Calu3 (cell line): ENCODE results near the gene DNAJB13. TPM values are rescaled to one million over a fixed set of nuclear protein-coding genes. Genes with fewer than 3 reads are reported as not detected.

Source experiments
- BruUV-seq: library from RNA; stranded (reverse); fragments of 400-500 nt; replicated peaks from 2 replicates; lab custom pipeline; 2021; lab: Mats Ljungman, UMichigan
- CTCF ChIA-PET: fragments of 300-600 bp; sonication (Branson Sonifier 250); formaldehyde crosslinking; loops from one replicate; lab custom pipeline; 2022; ENCODE audit warnings: antibody characterized with exemption; lab: Charles Lee
- DNase-seq: peaks from one replicate; pipeline ENCODE4 v3.0.0; 2022
- H3K27ac Mint-ChIP-seq: one replicate; pipeline ENCODE4 v1.8.0; 2022; ENCODE audit warnings: mixed read lengths; ENCODE audit not compliant: unreplicated experiment
- H3K27me3 Mint-ChIP-seq: one replicate; pipeline ENCODE4 v1.8.0; 2022; ENCODE audit warnings: mixed read lengths; ENCODE audit not compliant: unreplicated experiment
- H3K36me3 Mint-ChIP-seq: one replicate; pipeline ENCODE4 v1.8.0; 2022; ENCODE audit warnings: mild to moderate bottlenecking, moderate library complexity, mixed read lengths; ENCODE audit not compliant: insufficient read depth, unreplicated experiment
- H3K4me1 Mint-ChIP-seq: one replicate; pipeline ENCODE4 v1.8.0; 2022; ENCODE audit warnings: mild to moderate bottlenecking, low read depth, mixed read lengths; ENCODE audit not compliant: unreplicated experiment
- H3K4me3 Mint-ChIP-seq: one replicate; pipeline ENCODE4 v1.8.0; 2022; ENCODE audit warnings: mild to moderate bottlenecking, low read depth, moderate library complexity, mixed read lengths; ENCODE audit not compliant: unreplicated experiment
- H3K9me3 Mint-ChIP-seq: one replicate; pipeline ENCODE4 v1.8.0; 2022; ENCODE audit warnings: low read depth, mixed read lengths; ENCODE audit not compliant: unreplicated experiment
- intact Hi-C: fragments of 100-400 bp; cut with micrococcal nuclease; formaldehyde crosslinking; loops from one replicate; pipeline ENCODE4 v1.10.0; 2022; ENCODE audit not compliant: unreplicated experiment
- total RNA-seq: library from RNA; stranded (reverse); gene quantifications from 2 replicates; pipeline ENCODE4 v1.2.3, GENCODE V29; 2022
- TF ChIP-seq, protein P1 (sequence below): fragments of 200-600 bp; IDR thresholded peaks from one replicate; pipeline ENCODE4 v1.8.0; 2022; ENCODE audit warnings: antibody characterized with exemption; ENCODE audit not compliant: unreplicated experiment

Gene DNAJB13
- total RNA-seq, 1 experiment from 2014 or later = 0.50 TPM

DNA sequence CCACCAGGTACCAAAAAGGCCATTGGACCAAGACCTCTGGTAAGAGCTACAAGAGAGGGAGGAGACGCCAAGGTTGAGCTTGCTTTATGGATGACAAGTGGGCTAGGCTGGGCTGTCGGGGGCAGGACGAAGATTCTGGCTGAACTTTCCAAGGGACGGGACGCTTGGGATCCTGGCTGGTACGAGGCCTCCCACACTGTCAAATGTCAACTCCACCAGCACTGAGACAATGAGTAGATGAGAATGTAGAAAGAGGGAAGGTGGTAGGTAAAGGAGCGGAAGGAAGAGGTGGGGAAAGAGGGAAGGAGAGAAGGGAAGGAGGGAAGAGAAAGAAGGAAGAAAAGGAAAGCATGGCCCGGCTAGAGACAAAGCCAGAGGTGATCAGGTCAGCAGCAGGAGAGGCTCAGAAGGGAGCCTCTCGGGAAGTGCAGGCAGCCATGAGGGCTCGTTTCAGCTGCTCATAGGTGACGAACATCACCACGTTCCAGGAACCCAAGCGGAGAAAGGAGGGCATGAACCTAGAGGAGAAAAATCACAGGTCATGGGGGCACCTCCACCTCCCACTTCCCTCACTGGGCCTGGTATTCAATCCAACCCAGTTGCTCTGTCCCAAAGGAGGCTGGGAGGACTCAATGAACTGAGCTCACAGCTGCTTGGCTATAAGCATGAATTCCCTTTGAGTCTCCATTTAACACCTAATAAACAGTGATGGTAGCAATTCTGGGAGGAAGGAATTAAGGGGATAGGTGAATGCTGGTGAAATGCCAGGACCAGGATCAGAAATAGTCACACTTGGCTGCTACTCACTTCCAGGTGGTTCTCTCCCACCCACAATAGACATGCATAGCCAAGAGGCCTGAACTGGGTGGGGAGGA lies 24.0 kb downstream of the DNAJB13 start:
- no peak overlapping the region for H3K27ac Mint-ChIP-seq
- CTCF ChIA-PET = interaction anchor here (0.6 kb wide), 1 partner anchor 63 kb away, joined by 4 read pairs; no protein-coding TSS in a partner anchor
- no peak for DNase-seq
- no peaks in the 10 kb centered on the region for H3K27me3 Mint-ChIP-seq
- TF ChIP-seq, protein P1, sequence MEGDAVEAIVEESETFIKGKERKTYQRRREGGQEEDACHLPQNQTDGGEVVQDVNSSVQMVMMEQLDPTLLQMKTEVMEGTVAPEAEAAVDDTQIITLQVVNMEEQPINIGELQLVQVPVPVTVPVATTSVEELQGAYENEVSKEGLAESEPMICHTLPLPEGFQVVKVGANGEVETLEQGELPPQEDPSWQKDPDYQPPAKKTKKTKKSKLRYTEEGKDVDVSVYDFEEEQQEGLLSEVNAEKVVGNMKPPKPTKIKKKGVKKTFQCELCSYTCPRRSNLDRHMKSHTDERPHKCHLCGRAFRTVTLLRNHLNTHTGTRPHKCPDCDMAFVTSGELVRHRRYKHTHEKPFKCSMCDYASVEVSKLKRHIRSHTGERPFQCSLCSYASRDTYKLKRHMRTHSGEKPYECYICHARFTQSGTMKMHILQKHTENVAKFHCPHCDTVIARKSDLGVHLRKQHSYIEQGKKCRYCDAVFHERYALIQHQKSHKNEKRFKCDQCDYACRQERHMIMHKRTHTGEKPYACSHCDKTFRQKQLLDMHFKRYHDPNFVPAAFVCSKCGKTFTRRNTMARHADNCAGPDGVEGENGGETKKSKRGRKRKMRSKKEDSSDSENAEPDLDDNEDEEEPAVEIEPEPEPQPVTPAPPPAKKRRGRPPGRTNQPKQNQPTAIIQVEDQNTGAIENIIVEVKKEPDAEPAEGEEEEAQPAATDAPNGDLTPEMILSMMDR = no peak
- H3K9me3 Mint-ChIP-seq = no peaks in the 10 kb centered on the region
- H3K4me1 Mint-ChIP-seq = no peaks in the 10 kb centered on the region
- no TSS peak for BruUV-seq
- peaks cover 5% of the 10 kb centered on the region for H3K36me3 Mint-ChIP-seq
- intact Hi-C loops = no loop called here
- H3K4me3 Mint-ChIP-seq = no peak overlapping the region

DNA sequence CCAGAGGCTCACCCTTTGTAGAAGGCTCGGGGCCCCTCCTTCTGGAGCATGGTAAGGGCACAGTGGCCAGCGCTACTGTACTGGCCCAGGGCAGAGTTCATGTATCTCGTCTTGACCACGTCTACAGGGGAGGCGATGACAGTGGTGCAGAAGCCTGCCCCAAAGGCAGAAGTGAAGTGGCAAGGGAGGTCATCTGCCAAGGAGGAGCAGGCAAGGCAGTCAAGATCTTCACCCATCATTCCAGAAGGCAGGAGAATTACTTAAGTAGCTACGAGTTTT lies 24.6 kb downstream of the DNAJB13 start:
- Mint-ChIP-seq H3K27ac (no peak overlapping the region), H3K27me3 (no peaks in the 10 kb centered on the region), H3K36me3 (peaks cover 9% of the 10 kb centered on the region), H3K9me3 (no peaks in the 10 kb centered on the region), H3K4me1 (no peaks in the 10 kb centered on the region), H3K4me3 (no peak overlapping the region)
- CTCF ChIA-PET = interaction anchor here (0.6 kb wide), 1 partner anchor 62 kb away, joined by 4 read pairs; no protein-coding TSS in a partner anchor
- intact Hi-C loops = no loop called here
- no peak for DNase-seq
- no TSS peak for BruUV-seq
- TF ChIP-seq, protein P1 = no peak

DNA sequence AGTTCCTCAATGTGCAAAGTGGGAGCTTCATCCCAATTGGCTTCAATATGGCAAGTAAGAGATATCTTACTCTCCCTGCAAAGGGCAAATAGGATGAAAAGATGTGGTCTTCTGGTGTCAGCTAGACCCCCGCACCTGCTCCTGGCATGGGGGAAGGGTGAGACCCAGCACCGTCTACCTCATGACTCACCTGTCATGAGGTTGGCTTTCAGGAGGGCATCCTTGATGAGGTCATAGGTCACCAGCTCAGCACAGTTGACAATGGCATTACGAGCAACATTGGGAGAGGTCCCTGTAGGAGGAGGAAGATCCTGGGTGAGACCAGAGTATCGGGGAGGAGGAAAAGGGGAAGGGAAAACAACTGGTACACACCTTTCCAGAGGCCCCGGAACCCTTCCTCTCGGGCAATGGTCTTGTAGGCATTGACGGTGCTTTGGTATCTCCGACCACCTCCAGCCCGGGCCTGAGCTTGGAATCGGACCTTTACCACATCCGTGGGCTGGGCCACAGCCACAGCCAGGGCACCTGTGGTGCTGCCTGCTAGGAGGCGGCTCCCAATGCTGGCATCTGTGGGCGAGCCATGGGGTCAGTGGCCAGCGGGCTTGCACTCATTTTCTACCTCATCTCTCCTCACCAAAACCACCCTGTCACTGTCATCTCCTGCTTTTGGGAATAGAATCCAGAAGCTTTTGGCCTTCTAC lies 25.8 kb downstream of the DNAJB13 start:
- peaks cover under 1% of the 10 kb centered on the region for H3K4me1 Mint-ChIP-seq
- H3K36me3 Mint-ChIP-seq = peaks cover 13% of the 10 kb centered on the region
- BruUV-seq = no TSS peak
- H3K9me3 Mint-ChIP-seq = no peaks in the 10 kb centered on the region
- intact Hi-C loops = no loop called here
- no peak for DNase-seq
- CTCF ChIA-PET = no interaction called here
- H3K27me3 Mint-ChIP-seq = no peaks in the 10 kb centered on the region
- H3K4me3 Mint-ChIP-seq = no peak overlapping the region
- TF ChIP-seq, protein P1 = no peak
- H3K27ac Mint-ChIP-seq = no peak overlapping the region

DNA sequence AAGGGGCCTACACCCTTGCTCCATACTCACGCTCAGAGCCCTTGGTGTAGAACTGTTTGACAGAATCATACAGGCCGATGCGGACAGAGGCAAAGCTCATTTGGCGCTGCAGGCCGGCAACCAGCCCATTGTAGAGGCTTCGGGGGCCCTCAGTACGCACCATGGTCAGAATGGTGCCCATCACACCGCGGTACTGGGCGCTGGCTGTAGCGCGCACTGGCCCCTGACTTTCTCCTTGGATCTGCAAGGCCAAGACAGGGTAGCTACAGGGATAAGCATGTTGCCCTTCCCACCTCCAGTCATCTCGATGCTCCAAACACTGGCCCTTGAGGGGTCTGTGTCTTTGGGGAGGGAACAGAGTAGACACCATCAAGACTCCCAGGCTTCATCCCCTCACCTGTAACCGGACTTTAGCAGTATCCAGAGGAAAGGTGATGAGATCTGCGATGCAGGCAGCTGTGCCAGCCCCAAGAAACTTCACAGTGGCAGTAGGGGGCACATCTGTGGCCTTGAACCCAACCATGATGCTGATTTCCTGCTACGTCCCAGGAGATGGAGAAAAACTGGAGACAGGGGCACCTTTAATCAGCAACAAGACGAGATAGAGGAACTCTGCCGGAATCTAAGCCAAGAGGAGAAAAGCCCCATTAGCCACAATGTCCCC lies 27.2 kb downstream of the DNAJB13 start:
- TF ChIP-seq, protein P1 = no peak
- H3K4me3 Mint-ChIP-seq = no peak overlapping the region
- no peak overlapping the region for H3K27ac Mint-ChIP-seq
- H3K36me3 Mint-ChIP-seq = peaks cover 26% of the 10 kb centered on the region
- peaks cover 14% of the 10 kb centered on the region for H3K4me1 Mint-ChIP-seq
- no peak for DNase-seq
- intact Hi-C loops = no loop called here
- no peaks in the 10 kb centered on the region for H3K27me3 Mint-ChIP-seq
- no TSS peak for BruUV-seq
- H3K9me3 Mint-ChIP-seq = no peaks in the 10 kb centered on the region
- CTCF ChIA-PET = no interaction called here
